WTC11 (cell line): ENCODE measurements around the gene PLXDC2.

Source experiments
- NFYB ChIP-seq: sonication (generic); formaldehyde crosslinking; conservative IDR thresholded peaks from 2 replicates; pipeline ENCODE4 v1.8.0; 2022; ENCODE audit warnings: low read depth, missing genetic modification reagents
- NR1H2 ChIP-seq: sonication (generic); formaldehyde crosslinking; IDR thresholded peaks from 2 replicates; pipeline ENCODE4 v1.9.0; 2021; ENCODE audit warnings: mild to moderate bottlenecking, moderate library complexity, missing genetic modification reagents
- TF ChIP-seq, protein P1 (sequence below): sonication (generic); formaldehyde crosslinking; IDR thresholded peaks from 2 replicates; pipeline ENCODE4 v1.8.0; 2022; ENCODE audit warnings: mild to moderate bottlenecking, missing genetic modification reagents
- TF ChIP-seq, protein P2 (sequence below): sonication (generic); formaldehyde crosslinking; IDR thresholded peaks from 2 replicates; pipeline ENCODE4 v1.8.0; 2023; ENCODE audit warnings: missing genetic modification reagents, mild to moderate bottlenecking, borderline replicate concordance
- TF ChIP-seq, protein P3 (sequence below): fragments of 200-600 bp; IDR thresholded peaks from 2 replicates; pipeline ENCODE4 v1.8.0; 2022; ENCODE audit warnings: antibody characterized with exemption
- TF ChIP-seq, protein P4 (sequence below): sonication (generic); formaldehyde crosslinking; IDR thresholded peaks from 2 replicates; pipeline ENCODE4 v1.8.1; 2023; ENCODE audit warnings: mild to moderate bottlenecking, moderate library complexity, missing genetic modification reagents

DNA sequence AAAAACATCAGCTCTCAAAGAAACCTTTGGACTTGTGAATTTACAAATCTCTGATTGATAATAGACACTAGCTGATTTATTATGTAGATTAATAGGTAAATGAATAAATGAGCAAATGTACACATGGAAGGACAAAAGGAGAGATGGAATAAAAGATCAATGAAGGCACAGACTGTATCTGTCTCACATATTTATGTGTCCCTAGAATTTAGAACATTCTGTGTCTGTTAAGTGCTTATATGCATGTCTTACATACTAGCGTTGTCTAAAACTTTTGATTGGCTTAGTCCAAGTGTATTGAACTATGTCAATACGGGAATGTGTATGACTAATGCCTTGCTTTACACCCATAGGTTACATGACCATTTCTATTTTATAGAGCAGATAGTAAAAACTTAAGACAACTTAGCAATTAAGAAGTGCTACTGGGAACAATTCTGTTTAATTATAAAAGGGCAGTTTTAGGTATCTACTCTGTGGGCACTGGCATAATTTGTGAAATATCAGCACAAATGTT lies 140.3 kb downstream of the PLXDC2 start:
- TF ChIP-seq NFYB (CRISPR knock-in tag) (no peak), NR1H2 (no peak)
- TF ChIP-seq, protein P1, sequence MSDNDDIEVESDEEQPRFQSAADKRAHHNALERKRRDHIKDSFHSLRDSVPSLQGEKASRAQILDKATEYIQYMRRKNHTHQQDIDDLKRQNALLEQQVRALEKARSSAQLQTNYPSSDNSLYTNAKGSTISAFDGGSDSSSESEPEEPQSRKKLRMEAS (CRISPR knock-in tag) = no peak
- TF ChIP-seq, protein P2, sequence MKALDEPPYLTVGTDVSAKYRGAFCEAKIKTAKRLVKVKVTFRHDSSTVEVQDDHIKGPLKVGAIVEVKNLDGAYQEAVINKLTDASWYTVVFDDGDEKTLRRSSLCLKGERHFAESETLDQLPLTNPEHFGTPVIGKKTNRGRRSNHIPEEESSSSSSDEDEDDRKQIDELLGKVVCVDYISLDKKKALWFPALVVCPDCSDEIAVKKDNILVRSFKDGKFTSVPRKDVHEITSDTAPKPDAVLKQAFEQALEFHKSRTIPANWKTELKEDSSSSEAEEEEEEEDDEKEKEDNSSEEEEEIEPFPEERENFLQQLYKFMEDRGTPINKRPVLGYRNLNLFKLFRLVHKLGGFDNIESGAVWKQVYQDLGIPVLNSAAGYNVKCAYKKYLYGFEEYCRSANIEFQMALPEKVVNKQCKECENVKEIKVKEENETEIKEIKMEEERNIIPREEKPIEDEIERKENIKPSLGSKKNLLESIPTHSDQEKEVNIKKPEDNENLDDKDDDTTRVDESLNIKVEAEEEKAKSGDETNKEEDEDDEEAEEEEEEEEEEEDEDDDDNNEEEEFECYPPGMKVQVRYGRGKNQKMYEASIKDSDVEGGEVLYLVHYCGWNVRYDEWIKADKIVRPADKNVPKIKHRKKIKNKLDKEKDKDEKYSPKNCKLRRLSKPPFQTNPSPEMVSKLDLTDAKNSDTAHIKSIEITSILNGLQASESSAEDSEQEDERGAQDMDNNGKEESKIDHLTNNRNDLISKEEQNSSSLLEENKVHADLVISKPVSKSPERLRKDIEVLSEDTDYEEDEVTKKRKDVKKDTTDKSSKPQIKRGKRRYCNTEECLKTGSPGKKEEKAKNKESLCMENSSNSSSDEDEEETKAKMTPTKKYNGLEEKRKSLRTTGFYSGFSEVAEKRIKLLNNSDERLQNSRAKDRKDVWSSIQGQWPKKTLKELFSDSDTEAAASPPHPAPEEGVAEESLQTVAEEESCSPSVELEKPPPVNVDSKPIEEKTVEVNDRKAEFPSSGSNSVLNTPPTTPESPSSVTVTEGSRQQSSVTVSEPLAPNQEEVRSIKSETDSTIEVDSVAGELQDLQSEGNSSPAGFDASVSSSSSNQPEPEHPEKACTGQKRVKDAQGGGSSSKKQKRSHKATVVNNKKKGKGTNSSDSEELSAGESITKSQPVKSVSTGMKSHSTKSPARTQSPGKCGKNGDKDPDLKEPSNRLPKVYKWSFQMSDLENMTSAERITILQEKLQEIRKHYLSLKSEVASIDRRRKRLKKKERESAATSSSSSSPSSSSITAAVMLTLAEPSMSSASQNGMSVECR = no peak
- TF ChIP-seq, protein P3, sequence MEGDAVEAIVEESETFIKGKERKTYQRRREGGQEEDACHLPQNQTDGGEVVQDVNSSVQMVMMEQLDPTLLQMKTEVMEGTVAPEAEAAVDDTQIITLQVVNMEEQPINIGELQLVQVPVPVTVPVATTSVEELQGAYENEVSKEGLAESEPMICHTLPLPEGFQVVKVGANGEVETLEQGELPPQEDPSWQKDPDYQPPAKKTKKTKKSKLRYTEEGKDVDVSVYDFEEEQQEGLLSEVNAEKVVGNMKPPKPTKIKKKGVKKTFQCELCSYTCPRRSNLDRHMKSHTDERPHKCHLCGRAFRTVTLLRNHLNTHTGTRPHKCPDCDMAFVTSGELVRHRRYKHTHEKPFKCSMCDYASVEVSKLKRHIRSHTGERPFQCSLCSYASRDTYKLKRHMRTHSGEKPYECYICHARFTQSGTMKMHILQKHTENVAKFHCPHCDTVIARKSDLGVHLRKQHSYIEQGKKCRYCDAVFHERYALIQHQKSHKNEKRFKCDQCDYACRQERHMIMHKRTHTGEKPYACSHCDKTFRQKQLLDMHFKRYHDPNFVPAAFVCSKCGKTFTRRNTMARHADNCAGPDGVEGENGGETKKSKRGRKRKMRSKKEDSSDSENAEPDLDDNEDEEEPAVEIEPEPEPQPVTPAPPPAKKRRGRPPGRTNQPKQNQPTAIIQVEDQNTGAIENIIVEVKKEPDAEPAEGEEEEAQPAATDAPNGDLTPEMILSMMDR = no peak
- TF ChIP-seq, protein P4, sequence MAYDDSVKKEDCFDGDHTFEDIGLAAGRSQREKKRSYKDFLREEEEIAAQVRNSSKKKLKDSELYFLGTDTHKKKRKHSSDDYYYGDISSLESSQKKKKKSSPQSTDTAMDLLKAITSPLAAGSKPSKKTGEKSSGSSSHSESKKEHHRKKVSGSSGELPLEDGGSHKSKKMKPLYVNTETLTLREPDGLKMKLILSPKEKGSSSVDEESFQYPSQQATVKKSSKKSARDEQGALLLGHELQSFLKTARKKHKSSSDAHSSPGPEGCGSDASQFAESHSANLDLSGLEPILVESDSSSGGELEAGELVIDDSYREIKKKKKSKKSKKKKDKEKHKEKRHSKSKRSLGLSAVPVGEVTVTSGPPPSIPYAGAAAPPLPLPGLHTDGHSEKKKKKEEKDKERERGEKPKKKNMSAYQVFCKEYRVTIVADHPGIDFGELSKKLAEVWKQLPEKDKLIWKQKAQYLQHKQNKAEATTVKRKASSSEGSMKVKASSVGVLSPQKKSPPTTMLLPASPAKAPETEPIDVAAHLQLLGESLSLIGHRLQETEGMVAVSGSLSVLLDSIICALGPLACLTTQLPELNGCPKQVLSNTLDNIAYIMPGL = no peak
